Activated CD4-positive, alpha-beta T cell treated with anti-CD3 and anti-CD28 coated beads, Interleukin-10, Interleukin-2, amounts not matched to agents 100 ng/mL and 50 ng/mL, durations not matched to agents 16 hours and 8 hours (primary cell): Measurements from ENCODE around the gene TMEM161A.
A peak's percentile ranks its signal among the peaks of the same experiment; 100 is the strongest.
"Not testable (repeated sequence)": the region's sequence is repeated elsewhere in the genome, so short reads cannot be mapped to it uniquely, and the experiment has no call there.

Experiments
- DNase-seq: peaks from one replicate; pipeline ENCODE4 v3.0.0-alpha.2; 2020

Gene TMEM161A

GRCh38 chr19:19138109-19138981 lies at the start of gene TMEM161A:
TMEM161A (minus strand) TSS chr19:19138478; CDS start chr19:19138428, 50 bp downstream.
- DNase-seq: peak; percentile 99

GRCh38 chr19:19186742-19187141 lies 48.5 kb upstream of the TMEM161A start:
- DNase-seq: no peak

- DNase-seq: peak; percentile 74
Measured at GRCh38 chr19:19185853-19186740, 47.8 kb upstream of the TMEM161A start.

- DNase-seq: no peak
Measured at GRCh38 chr19:19181488-19181998, 43.3 kb upstream of the TMEM161A start.

- no peak for DNase-seq
Measured at GRCh38 chr19:19179548-19180441, 41.5 kb upstream of the TMEM161A start.

GRCh38 chr19:19176950-19177349 lies 38.7 kb upstream of the TMEM161A start:
- DNase-seq: no peak

GRCh38 chr19:19173243-19173642 lies 35.0 kb upstream of the TMEM161A start:
- not testable (repeated sequence) for DNase-seq

GRCh38 chr19:19171821-19172532 lies 33.7 kb upstream of the TMEM161A start:
- DNase-seq: no peak

GRCh38 chr19:19170873-19171672 lies 32.8 kb upstream of the TMEM161A start:
- no peak for DNase-seq

GRCh38 chr19:19170053-19170872 lies 32.0 kb upstream of the TMEM161A start, which contains the start of gene MEF2B:
MEF2B (minus strand) TSS chr19:19170263; CDS start chr19:19150735, 19,528 bp downstream.
- DNase-seq: peak; percentile 77

GRCh38 chr19:19169236-19170052 lies 31.2 kb upstream of the TMEM161A start:
- DNase-seq: no peak

- no peak for DNase-seq
Measured at GRCh38 chr19:19167612-19168011, 29.3 kb upstream of the TMEM161A start.

GRCh38 chr19:19165396-19165795 lies 27.1 kb upstream of the TMEM161A start:
- no peak for DNase-seq

- no peak for DNase-seq
Measured at GRCh38 chr19:19162495-19162894, 24.2 kb upstream of the TMEM161A start.

- no peak for DNase-seq
Measured at GRCh38 chr19:19160461-19161035, 22.3 kb upstream of the TMEM161A start.

GRCh38 chr19:19159534-19159933 lies 21.3 kb upstream of the TMEM161A start:
- no peak for DNase-seq

- DNase-seq: no peak
Measured at GRCh38 chr19:19157808-19158207, 19.5 kb upstream of the TMEM161A start.

GRCh38 chr19:19155495-19156219 lies 17.4 kb upstream of the TMEM161A start:
- DNase-seq: no peak
